GM23248 (cell line): ENCODE data around the gene OR4E1. TPM values are rescaled to one million over a fixed set of nuclear protein-coding genes. Genes with fewer than 3 reads are reported as not detected.
"Not testable (repeated sequence)": the region's sequence is repeated elsewhere in the genome, so short reads cannot be mapped to it uniquely, and the experiment has no call there.

Experiments
- DNase-seq: peaks from one replicate; pipeline ENCODE4 v3.0.0-alpha.2; 2015
- H2AFZ ChIP-seq: fragments of 200-600 bp; sonication (generic); 2 replicates; pipeline ENCODE4 v1.6.1; 2016; ENCODE audit warnings: antibody characterized with exemption
- H3F3A ChIP-seq: fragments of 200-600 bp; sonication (generic); 2 replicates; pipeline ENCODE4 v1.6.1; 2016; ENCODE audit warnings: mild to moderate bottlenecking, antibody characterized with exemption, mixed run types; ENCODE audit not compliant: insufficient read depth
- H3K27ac ChIP-seq: fragments of 200-600 bp; sonication (generic); 2 replicates; pipeline ENCODE4 v1.5.1; 2016; ENCODE audit warnings: mild to moderate bottlenecking
- H3K27me3 ChIP-seq: fragments of 200-600 bp; sonication (generic); replicated peaks from 2 replicates; pipeline ENCODE4 v1.6.1; 2016; ENCODE audit warnings: mild to moderate bottlenecking; ENCODE audit not compliant: insufficient read depth
- H3K36me3 ChIP-seq: fragments of 200-600 bp; sonication (generic); 2 replicates; pipeline ENCODE4 v1.6.1; 2016; ENCODE audit warnings: low read depth, mild to moderate bottlenecking
- H3K4me1 ChIP-seq: fragments of 200-600 bp; sonication (generic); 2 replicates; pipeline ENCODE4 v1.6.1; 2016; ENCODE audit warnings: mild to moderate bottlenecking; ENCODE audit not compliant: insufficient read depth
- H3K4me2 ChIP-seq: fragments of 200-600 bp; sonication (generic); one replicate; pipeline ENCODE4 v1.6.1; 2016; ENCODE audit warnings: mild to moderate bottlenecking; ENCODE audit not compliant: unreplicated experiment
- H3K4me3 ChIP-seq: fragments of 200-600 bp; sonication (generic); 2 replicates; pipeline ENCODE4 v1.5.1; 2016; ENCODE audit warnings: mild to moderate bottlenecking
- H3K79me2 ChIP-seq: fragments of 200-600 bp; sonication (generic); 2 replicates; pipeline ENCODE4 v1.6.1; 2016; ENCODE audit warnings: mild to moderate bottlenecking; ENCODE audit not compliant: insufficient read depth
- H3K9ac ChIP-seq: fragments of 200-600 bp; sonication (generic); 2 replicates; pipeline ENCODE4 v1.6.1; 2016; ENCODE audit warnings: mild to moderate bottlenecking
- H3K9me2 ChIP-seq: fragments of 200-600 bp; sonication (generic); 2 replicates; pipeline ENCODE4 v1.6.1; 2016; ENCODE audit warnings: mixed run types, mild to moderate bottlenecking, moderate library complexity; ENCODE audit not compliant: insufficient read depth
- H3K9me3 ChIP-seq: fragments of 200-600 bp; sonication (generic); one replicate; pipeline ENCODE4 v1.6.1; 2017; ENCODE audit warnings: low read depth
- H4K20me1 ChIP-seq: fragments of 200-600 bp; sonication (generic); 2 replicates; pipeline ENCODE4 v1.6.0; 2016; ENCODE audit not compliant: insufficient read depth
- EZH2 ChIP-seq: fragments of 200-600 bp; sonication (generic); IDR thresholded peaks from 2 replicates; pipeline ENCODE4 v1.6.1; 2018; ENCODE audit warnings: antibody characterized with exemption, mild to moderate bottlenecking; ENCODE audit not compliant: insufficient read depth, poor library complexity, severe bottlenecking
- EZH2phosphoT487 ChIP-seq: fragments of 200-600 bp; sonication (generic); IDR thresholded peaks from 2 replicates; pipeline ENCODE4 v1.6.1; 2018; ENCODE audit warnings: antibody characterized with exemption, moderate library complexity, mild to moderate bottlenecking, low read depth; ENCODE audit not compliant: insufficient read depth
- WGBS, 2 experiments: methylation state at CpG; one replicate each; pipeline ENCODE4 v1.1.6; 2015 to 2017; ENCODE audit warnings: low lambda C conversion rate in 2 of 2, low coverage in 1 of 2; ENCODE audit errors: missing lambda C conversion rate in 2 of 2; 5-methylcytosine and 5-hydroxymethylcytosine counted together
- in situ Hi-C: fragments of 300-500 bp; cut with MboI; formaldehyde crosslinking; loops from 2 replicates; pipeline ENCODE4 v1.15.0; 2020
- polyA plus RNA-seq: library from polyadenylated mRNA; unstranded; fragments of >200 nt; fragmentation: Nextera tagmentation; extraction: Ambion mirVana; gene quantifications from 2 replicates; pipeline ENCODE4 v1.2.1, GENCODE V29; 2016
- total RNA-seq: library from RNA; depleted of rRNA; stranded (reverse); fragments of >200 nt; shearing (Covaris generic); gene quantifications from 2 replicates; pipeline ENCODE4 v1.2.3, GENCODE V29; 2014

Gene OR4E1
- total and polyA plus RNA-seq, 2 experiments from 2014 or later = not detected

DNA sequence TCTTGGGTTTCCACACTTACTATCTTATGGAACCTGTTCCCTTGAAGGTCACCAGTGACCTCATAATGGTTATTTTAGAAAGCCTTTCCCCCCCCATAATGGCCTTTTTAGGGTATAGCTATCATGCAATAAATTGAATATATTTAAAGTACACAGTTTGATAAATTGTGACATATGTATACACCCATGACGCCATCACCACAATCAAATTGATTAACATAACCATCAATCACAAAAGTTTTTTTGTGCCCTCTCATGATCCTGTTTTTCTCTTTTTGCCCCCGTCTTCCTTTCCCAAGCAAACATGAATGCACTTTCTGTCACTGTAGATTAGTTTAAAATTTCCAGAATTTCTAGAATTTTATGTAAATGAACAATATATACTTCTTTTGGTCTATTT lies 28.7 kb upstream of the OR4E1 start:
- Histone ChIP-seq H3K27me3 (no peaks in the 10 kb centered on the region), H3K36me3 (no peaks in the 10 kb centered on the region), H4K20me1 (no peaks in the 10 kb centered on the region), H3K4me2 (no peak overlapping the region), H3K9me2 (no peaks in the 10 kb centered on the region), H2AFZ (no peak overlapping the region), H3F3A (no peaks in the 10 kb centered on the region), H3K4me1 (no peaks in the 10 kb centered on the region), H3K9me3 (no peaks in the 10 kb centered on the region), H3K4me3 (no peak overlapping the region), H3K27ac (no peak overlapping the region), H3K9ac (no peak overlapping the region), H3K79me2 (no peaks in the 10 kb centered on the region)
- no peak for DNase-seq
- WGBS, 2 experiments = 10 to 14% methylated on average over 2 of the region's 2 CpGs
- no peak for TF ChIP-seq EZH2phosphoT487
- TF ChIP-seq EZH2 = no peak
- in situ Hi-C loops = no loop called here

GRCh38 chr14:21699551-21699950 lies 25.9 kb upstream of the OR4E1 start:
- Histone ChIP-seq H4K20me1 (no peaks in the 10 kb centered on the region), H2AFZ (no peak overlapping the region), H3K27ac (no peak overlapping the region), H3K4me2 (no peak overlapping the region), H3K9me2 (no peaks in the 10 kb centered on the region), H3K4me3 (no peak overlapping the region), H3K9me3 (no peaks in the 10 kb centered on the region), H3K79me2 (no peaks in the 10 kb centered on the region), H3K4me1 (no peaks in the 10 kb centered on the region), H3K27me3 (no peaks in the 10 kb centered on the region), H3K36me3 (no peaks in the 10 kb centered on the region), H3K9ac (no peak overlapping the region), H3F3A (no peaks in the 10 kb centered on the region)
- no peak for TF ChIP-seq EZH2
- no peak for TF ChIP-seq EZH2phosphoT487
- 7 to 13% methylated on average over 2 of the region's 2 CpGs for WGBS, 2 experiments
- DNase-seq = no peak
- in situ Hi-C loops = no loop called here

GRCh38 chr14:21698538-21698937 lies 24.9 kb upstream of the OR4E1 start:
- not testable (repeated sequence) for H3K4me1 ChIP-seq

DNA sequence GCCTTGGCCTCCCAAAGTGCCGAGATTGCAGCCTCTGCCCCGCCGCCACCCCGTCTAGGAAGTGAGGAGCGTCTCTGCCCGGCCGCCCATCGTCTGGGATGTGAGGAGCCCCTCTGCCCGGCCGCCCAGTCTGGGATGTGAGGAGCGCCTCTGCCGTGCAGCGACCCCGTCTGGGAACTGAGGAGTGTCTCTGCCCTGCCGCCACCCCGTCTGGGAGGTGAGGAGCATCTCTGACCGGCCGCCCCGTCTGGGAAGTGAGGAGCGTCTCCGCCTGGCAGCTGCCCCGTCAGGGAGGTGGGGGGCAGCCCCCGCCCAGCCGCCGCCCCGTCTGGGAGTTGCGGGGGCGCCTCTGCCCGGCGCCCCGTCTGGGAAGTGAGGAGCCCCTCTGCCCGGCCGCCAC lies 24.0 kb upstream of the OR4E1 start:
- H3K27ac ChIP-seq, H3K4me3 ChIP-seq, H3F3A ChIP-seq, H3K9me2 ChIP-seq, in situ Hi-C loops, H3K79me2 ChIP-seq, DNase-seq, H2AFZ ChIP-seq, H3K36me3 ChIP-seq, H3K27me3 ChIP-seq, H3K4me1 ChIP-seq, H3K9me3 ChIP-seq, H4K20me1 ChIP-seq, H3K4me2 ChIP-seq, H3K9ac ChIP-seq: not testable (repeated sequence)
- 57 to 62% methylated on average over 17 to 32 of the region's 33 CpGs for WGBS, 2 experiments

More at GRCh38 chr14:21698538-21698937, 24.9 kb upstream of the OR4E1 start:
- H3K9me2 ChIP-seq, H4K20me1 ChIP-seq, H3K4me3 ChIP-seq, H3K79me2 ChIP-seq, in situ Hi-C loops, H3K27me3 ChIP-seq, H3K27ac ChIP-seq, H3K9ac ChIP-seq, DNase-seq, H3K9me3 ChIP-seq, H2AFZ ChIP-seq, H3K4me2 ChIP-seq, H3F3A ChIP-seq, H3K36me3 ChIP-seq: not testable (repeated sequence)
- 0 to 2% methylated on average over 2 to 3 of the region's 3 CpGs for WGBS, 2 experiments

GRCh38 chr14:21694425-21694824 lies 20.8 kb upstream of the OR4E1 start:
- Histone ChIP-seq H2AFZ (no peak overlapping the region), H4K20me1 (no peaks in the 10 kb centered on the region), H3K4me1 (no peaks in the 10 kb centered on the region), H3F3A (no peaks in the 10 kb centered on the region), H3K27ac (no peak overlapping the region), H3K4me2 (no peak overlapping the region), H3K9me2 (no peaks in the 10 kb centered on the region), H3K36me3 (no peaks in the 10 kb centered on the region), H3K4me3 (no peak overlapping the region), H3K9ac (no peak overlapping the region), H3K79me2 (no peaks in the 10 kb centered on the region), H3K9me3 (no peaks in the 10 kb centered on the region), H3K27me3 (no peaks in the 10 kb centered on the region)
- no peak for TF ChIP-seq EZH2
- TF ChIP-seq EZH2phosphoT487 = no peak
- no peak for DNase-seq
- in situ Hi-C loops = no loop called here
